Body of pancreas (tissue), 4 donors: Measurements from ENCODE around the gene PUM2. TPM values are rescaled to one million over a fixed set of nuclear protein-coding genes. Genes with fewer than 3 reads are reported as not detected.

Source experiments
- ATAC-seq: fragments of 150-250 bp; one replicate; pipeline ENCODE4 v1.9.1; 2016
- DNase-seq, 4 donors: peaks; one replicate each; pipeline ENCODE4 v3.0.0-alpha.2; 2019
- H3K27ac ChIP-seq, 4 donors: fragments of 200-600 bp; sonication (generic); 1 replicate in 3 of 4; 2 replicates in 1 of 4; pipeline versions ENCODE4 v1.5.1 to v1.6.1; 2016 to 2019; ENCODE audit warnings: mild to moderate bottlenecking in 1 of 4, mixed read lengths in 1 of 4, moderate library complexity in 1 of 4
- H3K27me3 ChIP-seq, 2 donors: fragments of 200-600 bp; sonication (generic); one replicate each; pipeline ENCODE4 v1.6.0; 2016; ENCODE audit warnings: mild to moderate bottlenecking in 1 of 2
- H3K36me3 ChIP-seq, 2 donors: fragments of 200-600 bp; sonication (generic); replicated peaks in 1 of 2; 2 replicates each; pipeline ENCODE4 v1.5.1; 2016; ENCODE audit warnings: low read depth in 2 of 2; ENCODE audit not compliant: insufficient read depth in 1 of 2
- H3K4me1 ChIP-seq: fragments of 200-600 bp; sonication (generic); one replicate; pipeline ENCODE4 v1.6.0; 2016
- H3K4me3 ChIP-seq, 2 donors: fragments of 200-600 bp; sonication (generic); 1 replicate in 1 of 2; 2 replicates in 1 of 2; pipeline ENCODE4 v1.5.1; 2016 to 2019
- H3K9me3 ChIP-seq, 3 donors: fragments of 200-600 bp; sonication (generic); 1 replicate in 2 of 3; 2 replicates in 1 of 3; pipeline ENCODE4 v1.5.1; 2016
- CTCF ChIP-seq, 7 experiments: fragments of 450-650 bp in 4 of 7; fragments of 200-600 bp in 3 of 7; sonication (generic) in 3 of 7; IDR thresholded peaks; one replicate each; pipeline ENCODE4 v1.5.1; 2016 to 2019; ENCODE audit warnings: antibody characterized with exemption in 7 of 7
- POLR2A ChIP-seq, 3 donors: fragments of 450-650 bp; IDR thresholded peaks; one replicate each; pipeline ENCODE4 v1.6.1; 2016; ENCODE audit warnings: antibody characterized with exemption in 3 of 3, mild to moderate bottlenecking in 2 of 3
- WGBS, 2 donors: methylation state at CpG; one replicate each; pipeline ENCODE4 v1.1.5; 2017; 5-methylcytosine and 5-hydroxymethylcytosine counted together
- intact Hi-C: fragments of 100-400 bp; cut with DNase I; formaldehyde crosslinking; loops from one replicate; pipeline ENCODE4 v1.15.1; 2023
- total RNA-seq, 2 donors: library from RNA; depleted of rRNA; stranded (reverse); fragments of >200 nt; gene quantifications; one replicate each; pipeline ENCODE4 v1.1.0, GENCODE V29; 2016

The PUM2 gene
- total RNA-seq, 2 donors from 2014 or later = 25.7 to 43.3 TPM

GRCh38 chr2:20317197-20317596 lies 33.4 kb downstream of the PUM2 start:
- intact Hi-C loops = no loop called here

GRCh38 chr2:20314562-20315501 lies 35.8 kb downstream of the PUM2 start:
- no peaks in the 10 kb centered on the region for H3K27me3 ChIP-seq

More at GRCh38 chr2:20317197-20317596, 33.4 kb downstream of the PUM2 start:
- H3K36me3 ChIP-seq = peaks cover 0 to 12% of the 10 kb centered on the region in 2 donors
- ATAC-seq = no peak
- no peaks in the 10 kb centered on the region for H3K27me3 ChIP-seq
- WGBS, 2 donors = 73 to 86% methylated on average over 1 of the region's 1 CpG
- TF ChIP-seq POLR2A (IDR thresholded peaks at IDR 0.05) (no peak), CTCF (IDR thresholded peaks at IDR 0.05) (no peak)
- no peak for DNase-seq
- H3K27ac ChIP-seq = no peak overlapping the region
- H3K9me3 ChIP-seq = no peaks in the 10 kb centered on the region
- peaks cover 5% of the 10 kb centered on the region for H3K4me1 ChIP-seq
- no peak overlapping the region for H3K4me3 ChIP-seq

GRCh38 chr2:20313659-20314058 lies 37.0 kb downstream of the PUM2 start:
- Histone ChIP-seq H3K4me3 (no peak overlapping the region), H3K36me3 (peaks cover 0 to 13% of the 10 kb centered on the region in 2 donors), H3K27me3 (no peaks in the 10 kb centered on the region), H3K9me3 (no peaks in the 10 kb centered on the region), H3K27ac (no peak overlapping the region), H3K4me1 (no peaks in the 10 kb centered on the region)
- DNase-seq = no peak
- WGBS, 2 donors = 93 to 97% methylated on average over 3 of the region's 3 CpGs
- TF ChIP-seq POLR2A (IDR thresholded peaks at IDR 0.05) = no peak
- TF ChIP-seq CTCF (IDR thresholded peaks at IDR 0.05) = no peak
- no peak for ATAC-seq
- intact Hi-C loops = no loop called here

More at GRCh38 chr2:20314562-20315501, 35.8 kb downstream of the PUM2 start:
- no peak for DNase-seq
- H3K9me3 ChIP-seq = no peaks in the 10 kb centered on the region
- 84 to 90% methylated on average over 4 of the region's 4 CpGs for WGBS, 2 donors
- H3K36me3 ChIP-seq = peaks cover 0 to 13% of the 10 kb centered on the region in 2 donors
- no peak overlapping the region for H3K4me3 ChIP-seq
- TF ChIP-seq POLR2A (IDR thresholded peaks at IDR 0.05) (no peak), CTCF (IDR thresholded peaks at IDR 0.05) (no peak)
- intact Hi-C loops = no loop called here
- no peak overlapping the region for H3K27ac ChIP-seq
- H3K4me1 ChIP-seq = peaks cover under 1% of the 10 kb centered on the region
- no peak for ATAC-seq

- intact Hi-C loops = no loop called here
- Histone ChIP-seq H3K36me3 (peaks cover 7 to 10% of the 10 kb centered on the region in 2 donors), H3K9me3 (no peaks in the 10 kb centered on the region), H3K27ac (no peak overlapping the region), H3K4me3 (no peak overlapping the region), H3K27me3 (no peaks in the 10 kb centered on the region), H3K4me1 (no peaks in the 10 kb centered on the region)
- ATAC-seq (no peak), DNase-seq (no peak)
- no peak for TF ChIP-seq CTCF (IDR thresholded peaks at IDR 0.05)
- WGBS, 2 donors = 89% methylated on average over 2 of the region's 2 CpGs
Observed at GRCh38 chr2:20309001-20309400, 41.6 kb downstream of the PUM2 start.
